ENCODE measurements around the gene ADAP1. TPM values are rescaled to one million over a fixed set of nuclear protein-coding genes. Genes with fewer than 3 reads are reported as not detected.

Gene ADAP1
- polyA plus RNA-seq, 3 donors: 49.1 to 117 (median 72.2) TPM

- no peaks in the 10 kb centered on the region for H4K20me1 ChIP-seq (ENCODE audit: insufficient read depth, low read length)
- H3K4me3 ChIP-seq (replicated peaks in 1 of 3; ENCODE audit: low read depth in 2 of 3, low read length in 3 of 3): no peak overlapping the region
- no peak overlapping the region for H3K27ac ChIP-seq (ENCODE audit: low read depth in 1 of 2, low read length in 2 of 2)
- H2AFZ ChIP-seq (ENCODE audit: insufficient read depth, low read depth, low read length, poor library complexity, severe bottlenecking): no peak overlapping the region
- peaks cover 80 to 99% of the 10 kb centered on the region in 2 donors for H3K36me3 ChIP-seq (replicated peaks in 1 of 2; ENCODE audit: control insufficient read depth in 1 of 2, insufficient read depth in 2 of 2, low read length in 2 of 2)
- 95% methylated on average over 28 of the region's 30 CpGs for WGBS (ENCODE audit: insufficient coverage)
- H3K27me3 ChIP-seq (ENCODE audit: control insufficient read depth in 2 of 2, insufficient read depth in 2 of 2, low read length in 2 of 2): no peaks in the 10 kb centered on the region
- H3K4me2 ChIP-seq (replicated peaks; ENCODE audit: extremely low read depth, low read length, poor library complexity, severe bottlenecking): no peak overlapping the region
- H3K9me3 ChIP-seq (replicated peaks in 1 of 2; ENCODE audit: control insufficient read depth in 1 of 2, insufficient read depth in 1 of 2, low read length in 2 of 2): no peaks in the 10 kb centered on the region
- H3K9ac ChIP-seq (ENCODE audit: insufficient read depth, low read length, poor library complexity, severe bottlenecking): no peak overlapping the region
- no peak overlapping the region for H3K4me3 Mint-ChIP-seq
- H3K27me3 Mint-ChIP-seq (ENCODE audit: low read depth in 3 of 3): peaks cover 0 to 3% (median 0%) of the 10 kb centered on the region in 3 donors
- no peak for DNase-seq
- intact Hi-C loops (cut with micrococcal nuclease): no loop called here
- peaks cover 92 to 97% of the 10 kb centered on the region in 2 donors for H3K36me3 Mint-ChIP-seq
- H3K9me3 Mint-ChIP-seq: no peaks in the 10 kb centered on the region
- no peak overlapping the region for H3K27ac Mint-ChIP-seq
- TF ChIP-seq CTCF (IDR thresholded peaks at IDR 0.05): no peak
- H3K4me1 ChIP-seq (ENCODE audit: control insufficient read depth in 1 of 2, insufficient read depth in 2 of 2, low read length in 2 of 2): no peaks in the 10 kb centered on the region
- H3K4me1 Mint-ChIP-seq: no peaks in the 10 kb centered on the region
- H3K79me2 ChIP-seq (ENCODE audit: insufficient read depth, low read length): no peaks in the 10 kb centered on the region
Measured at GRCh38 chr7:856444-857095, 97.9 kb downstream of the ADAP1 start.

DNA sequence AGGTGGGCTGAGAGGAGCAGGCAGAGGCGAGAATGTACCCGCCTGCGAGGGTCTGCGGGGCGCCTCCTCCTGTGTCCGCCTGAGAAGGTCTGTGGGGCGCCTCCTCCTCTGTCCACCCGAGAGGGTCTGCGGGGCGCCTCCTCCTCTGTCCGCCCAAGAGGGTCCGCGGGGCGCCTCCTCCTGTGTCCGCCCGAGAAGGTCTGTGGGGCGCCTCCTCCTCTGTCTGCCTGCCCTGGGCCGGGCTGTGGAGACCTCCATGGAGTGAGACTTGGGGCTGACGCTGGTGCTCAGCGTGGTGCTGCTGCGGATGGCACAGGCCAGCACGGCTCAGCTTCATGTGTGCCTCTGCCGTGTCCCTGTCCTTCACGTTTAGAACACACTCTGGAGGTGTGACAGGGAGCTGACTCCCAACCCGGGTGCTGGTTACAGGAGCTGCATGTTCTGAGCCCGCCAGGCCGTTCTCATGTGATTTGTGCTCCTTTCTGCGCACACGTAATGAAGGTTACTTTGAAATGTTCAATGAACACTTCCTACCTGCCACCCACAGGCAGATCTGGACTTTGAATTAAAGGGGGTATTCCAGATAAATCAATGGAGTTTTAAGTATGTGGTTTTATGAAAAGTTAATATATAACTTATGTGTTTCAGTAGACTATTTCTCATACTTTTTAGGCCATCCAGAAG, 98.7 kb downstream of the ADAP1 start:
- Mint-ChIP-seq H3K36me3 (peaks cover 92 to 97% of the 10 kb centered on the region in 2 donors), H3K4me3 (no peak overlapping the region), H3K27ac (no peak overlapping the region), H3K4me1 (no peaks in the 10 kb centered on the region), H3K9me3 (no peaks in the 10 kb centered on the region), H3K27me3 (ENCODE audit: low read depth in 3 of 3) (peaks cover 0 to 3% (median 0%) of the 10 kb centered on the region in 3 donors)
- H4K20me1 ChIP-seq (ENCODE audit: insufficient read depth, low read length): no peaks in the 10 kb centered on the region
- H2AFZ ChIP-seq (ENCODE audit: insufficient read depth, low read depth, low read length, poor library complexity, severe bottlenecking): no peak overlapping the region
- H3K79me2 ChIP-seq (ENCODE audit: insufficient read depth, low read length): no peaks in the 10 kb centered on the region
- WGBS (ENCODE audit: insufficient coverage): 96% methylated on average over 9 of the region's 29 CpGs
- no peaks in the 10 kb centered on the region for H3K4me1 ChIP-seq (ENCODE audit: control insufficient read depth in 1 of 2, insufficient read depth in 2 of 2, low read length in 2 of 2)
- intact Hi-C loops (cut with micrococcal nuclease): no loop called here
- H3K4me2 ChIP-seq (replicated peaks; ENCODE audit: extremely low read depth, low read length, poor library complexity, severe bottlenecking): no peak overlapping the region
- no peak overlapping the region for H3K27ac ChIP-seq (ENCODE audit: low read depth in 1 of 2, low read length in 2 of 2)
- H3K36me3 ChIP-seq (replicated peaks in 1 of 2; ENCODE audit: control insufficient read depth in 1 of 2, insufficient read depth in 2 of 2, low read length in 2 of 2): peaks cover 76 to 99% of the 10 kb centered on the region in 2 donors
- no peak for DNase-seq
- no peak overlapping the region for H3K4me3 ChIP-seq (replicated peaks in 1 of 3; ENCODE audit: low read depth in 2 of 3, low read length in 3 of 3)
- H3K9ac ChIP-seq (ENCODE audit: insufficient read depth, low read length, poor library complexity, severe bottlenecking): no peak overlapping the region
- TF ChIP-seq CTCF (IDR thresholded peaks at IDR 0.05): no peak
- no peaks in the 10 kb centered on the region for H3K9me3 ChIP-seq (replicated peaks in 1 of 2; ENCODE audit: control insufficient read depth in 1 of 2, insufficient read depth in 1 of 2, low read length in 2 of 2)
- H3K27me3 ChIP-seq (ENCODE audit: control insufficient read depth in 2 of 2, insufficient read depth in 2 of 2, low read length in 2 of 2): no peaks in the 10 kb centered on the region
